HCT116 (cell line): ENCODE measurements around the gene KRTAP19-4.

Experiments used
- CTCF ChIP-seq, 3 experiments: fragments of 200-600 bp in 1 of 3; sonication (generic) in 1 of 3; IDR thresholded peaks in 2 of 3; conservative IDR thresholded peaks in 1 of 3; 2 replicates each; pipeline ENCODE4 v1.5.1; 2012 to 2017; ENCODE audit warnings: low read depth in 2 of 3, low read length in 2 of 3, antibody characterized with exemption in 1 of 3, borderline replicate concordance in 1 of 3, control low read depth in 1 of 3, mild to moderate bottlenecking in 1 of 3, mixed read lengths in 1 of 3, mixed run types in 1 of 3, moderate library complexity in 1 of 3; ENCODE audit not compliant: insufficient read depth in 1 of 3
- EZH2 ChIP-seq: fragments of 200-600 bp; sonication (generic); IDR thresholded peaks from 2 replicates; pipeline ENCODE4 v1.6.1; 2017; ENCODE audit warnings: antibody characterized with exemption, mixed run types
- EZH2phosphoT487 ChIP-seq: fragments of 200-600 bp; IDR thresholded peaks from 2 replicates; pipeline ENCODE4 v1.6.1; 2018; ENCODE audit warnings: antibody characterized with exemption, borderline replicate concordance
- YY1 ChIP-seq: IDR thresholded peaks from 2 replicates; pipeline ENCODE4 v1.6.1; 2011; ENCODE audit warnings: low read length, low read depth, moderate library complexity, mild to moderate bottlenecking; ENCODE audit not compliant: insufficient replicate concordance; ENCODE audit errors: extremely low read depth

- TF ChIP-seq CTCF (IDR thresholded peaks at IDR 0.05 in 2 of 3, conservative IDR thresholded peaks at IDR 0.05 in 1 of 3; ENCODE audit: borderline replicate concordance in 1 of 3, insufficient read depth in 1 of 3, low read depth in 2 of 3, low read length in 2 of 3) (no peak), EZH2phosphoT487 (no peak), EZH2 (no peak), YY1 (no peak)
These were observed 48.5 kb downstream of the KRTAP19-4 start for GRCh38 chr21:30448514-30448913.
